Dedifferentiated amniotic fluid mesenchymal stem cell (primary cell): ENCODE results near the gene ZNF423.

Source experiments
- DNase-seq: peaks from one replicate; pipeline ENCODE4 v3.0.0-alpha.2; 2016; ENCODE audit errors: extremely low spot score

ZNF423 gene

GRCh38 chr16:49492896-49493626, 362.9 kb downstream of the ZNF423 start:
- no peak for DNase-seq

GRCh38 chr16:49491771-49492761, 363.8 kb downstream of the ZNF423 start:
- DNase-seq = no peak

GRCh38 chr16:49491106-49491670, 364.7 kb downstream of the ZNF423 start:
- no peak for DNase-seq

DNA sequence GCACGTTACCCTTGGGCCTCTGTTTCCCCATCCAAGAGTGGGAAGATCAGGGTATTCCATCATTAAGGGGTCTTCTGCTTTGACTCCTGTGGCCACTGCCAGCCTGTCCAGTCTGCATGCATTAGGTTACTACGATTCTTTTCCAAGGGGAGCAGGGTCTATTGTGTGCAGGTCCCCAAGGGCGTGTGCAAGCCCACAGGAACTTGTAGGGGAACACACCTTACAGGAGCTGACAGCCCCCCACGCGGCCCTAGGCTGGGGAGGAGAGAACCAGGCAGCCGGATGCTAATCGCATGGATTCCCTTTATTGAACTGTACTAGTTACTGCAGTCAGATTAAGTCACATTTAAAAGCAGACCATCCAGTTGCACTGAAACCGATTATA, 365.6 kb downstream of the ZNF423 start:
- no peak for DNase-seq

DNA sequence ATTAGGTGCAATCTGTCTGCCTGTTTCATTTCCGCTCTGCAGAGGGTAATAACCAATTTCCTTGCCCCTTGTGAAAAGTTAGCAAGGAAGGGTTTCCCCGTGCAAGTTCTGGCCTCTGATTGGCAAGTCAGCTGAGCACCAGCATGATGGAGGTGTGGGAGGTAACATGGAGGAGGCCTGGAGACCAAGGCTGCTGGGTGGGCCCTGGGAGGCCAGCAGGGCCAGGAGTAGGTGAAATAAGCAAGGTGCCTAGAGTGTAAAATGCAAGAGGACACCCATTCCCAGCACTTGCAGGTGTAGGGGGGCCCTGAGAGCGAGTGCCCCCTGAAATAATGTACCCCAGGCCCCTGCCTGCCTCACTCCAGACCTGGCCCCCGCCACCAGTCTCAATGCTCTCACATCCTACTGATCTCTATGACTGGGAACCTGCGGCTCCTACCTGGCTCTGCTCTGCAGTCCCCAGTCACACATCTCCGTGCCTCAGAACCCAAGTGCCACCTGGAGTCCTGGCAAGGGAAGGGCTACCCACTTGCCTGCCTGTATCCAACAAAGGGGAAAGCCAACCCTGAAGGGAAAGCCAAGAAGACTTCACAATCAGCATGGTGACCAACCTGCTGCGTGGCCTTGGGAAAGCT, 366.1 kb downstream of the ZNF423 start:
- no peak for DNase-seq

DNA sequence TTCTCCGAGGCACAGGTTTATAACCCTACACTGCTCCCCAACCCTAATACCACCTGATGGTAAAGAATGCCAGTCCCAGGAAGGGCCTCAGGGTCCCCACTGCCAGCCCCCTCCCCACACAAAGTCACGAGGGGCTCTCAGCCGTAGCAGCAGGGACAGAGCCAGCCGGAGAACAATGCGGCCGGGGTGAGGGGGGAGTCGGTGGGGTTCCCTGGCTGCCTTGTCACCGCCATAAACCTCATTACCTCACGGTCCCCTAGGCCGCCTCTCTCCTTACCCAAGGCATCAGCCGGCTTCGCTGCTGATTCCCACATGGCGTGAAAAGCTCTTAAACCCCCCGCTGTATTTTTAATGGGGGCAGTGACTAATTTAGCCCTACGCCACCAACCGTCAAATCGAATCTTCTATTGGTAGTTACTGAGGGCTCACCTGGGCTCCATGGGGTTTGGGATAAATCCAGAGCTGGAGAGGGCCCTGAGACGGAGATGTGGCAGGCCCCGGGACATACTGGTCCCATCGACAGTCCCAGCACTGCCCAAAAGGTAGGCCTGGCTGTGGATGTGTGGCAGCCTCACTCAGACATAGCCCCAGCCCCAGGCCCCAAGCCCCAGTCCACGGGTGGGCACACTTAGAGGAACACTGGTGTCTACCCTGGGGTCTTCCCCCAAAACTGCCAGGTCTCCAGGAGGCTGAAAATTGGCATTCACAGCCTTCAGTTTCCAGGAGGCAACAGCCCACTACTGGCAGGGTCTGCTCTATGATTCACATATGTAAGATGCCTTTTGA, 367.0 kb downstream of the ZNF423 start:
- DNase-seq = no peak

- DNase-seq = no peak
Observed at GRCh38 chr16:49488336-49488735, 367.6 kb downstream of the ZNF423 start.

DNA sequence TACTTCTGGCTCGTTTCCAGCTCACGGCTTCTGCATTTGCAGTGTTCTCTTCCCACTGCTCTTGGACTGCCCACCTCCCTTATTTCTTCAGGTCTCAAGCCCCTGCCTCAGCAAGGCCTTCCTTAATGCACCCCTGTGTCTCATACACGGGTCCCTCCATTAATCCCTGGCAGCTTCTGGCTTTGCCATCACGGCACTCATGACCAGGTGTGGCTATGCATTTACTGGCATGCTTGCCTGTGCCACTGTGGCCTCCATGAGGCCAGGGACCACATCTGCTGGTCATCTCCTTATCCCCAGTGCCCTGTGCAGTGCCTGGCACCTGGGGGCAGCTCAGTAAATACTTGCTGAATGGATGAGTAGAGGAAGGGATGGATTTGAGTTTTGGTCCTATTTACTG, 368.2 kb downstream of the ZNF423 start:
- no peak for DNase-seq

DNA sequence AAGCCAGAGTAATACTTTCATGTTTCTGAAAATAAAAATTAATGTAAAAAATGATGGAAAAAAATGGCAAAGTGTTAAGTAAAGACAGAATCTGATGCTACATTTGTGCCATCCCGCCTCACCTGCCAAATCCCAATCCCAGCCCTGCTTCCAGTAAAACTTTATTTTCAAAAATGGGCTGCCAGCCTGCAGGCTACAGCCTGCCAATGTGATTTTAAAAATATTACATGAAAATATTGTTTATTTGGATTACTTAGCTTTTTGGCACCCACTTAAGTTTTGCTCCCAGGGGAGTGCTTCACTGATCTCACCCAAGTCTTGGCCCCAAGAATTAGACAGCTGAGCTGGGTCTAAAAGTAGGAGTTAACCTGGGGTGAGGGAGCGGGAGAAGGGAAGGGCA, 369.5 kb downstream of the ZNF423 start:
- no peak for DNase-seq

DNA sequence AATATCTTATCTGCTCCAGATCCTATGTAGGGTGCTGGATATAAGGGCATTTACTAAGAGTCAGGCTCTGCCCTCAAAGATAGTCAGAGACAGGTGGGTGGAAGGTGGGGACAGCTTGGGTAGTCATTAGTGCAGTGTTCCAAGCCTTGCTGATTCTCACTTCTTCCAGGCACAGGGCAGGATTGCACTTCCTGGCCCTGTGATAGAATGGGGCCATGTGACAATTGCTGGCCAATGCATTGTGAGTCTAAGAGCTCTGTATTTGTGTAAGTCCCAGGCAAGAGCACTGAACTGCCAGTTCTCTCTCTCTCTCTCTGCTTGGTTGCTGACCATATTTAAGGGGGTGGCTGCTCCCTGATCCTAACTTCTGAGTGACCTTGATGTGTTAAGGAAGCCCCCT, 370.2 kb downstream of the ZNF423 start:
- DNase-seq = no peak

GRCh38 chr16:49484936-49485335, 371.0 kb downstream of the ZNF423 start:
- no peak for DNase-seq

- no peak for DNase-seq
Observed at GRCh38 chr16:49484451-49484849, 371.5 kb downstream of the ZNF423 start.

GRCh38 chr16:49483651-49484450, 372.1 kb downstream of the ZNF423 start:
- DNase-seq = no peak

- no peak for DNase-seq
Observed at GRCh38 chr16:49483251-49483650, 372.7 kb downstream of the ZNF423 start.

DNA sequence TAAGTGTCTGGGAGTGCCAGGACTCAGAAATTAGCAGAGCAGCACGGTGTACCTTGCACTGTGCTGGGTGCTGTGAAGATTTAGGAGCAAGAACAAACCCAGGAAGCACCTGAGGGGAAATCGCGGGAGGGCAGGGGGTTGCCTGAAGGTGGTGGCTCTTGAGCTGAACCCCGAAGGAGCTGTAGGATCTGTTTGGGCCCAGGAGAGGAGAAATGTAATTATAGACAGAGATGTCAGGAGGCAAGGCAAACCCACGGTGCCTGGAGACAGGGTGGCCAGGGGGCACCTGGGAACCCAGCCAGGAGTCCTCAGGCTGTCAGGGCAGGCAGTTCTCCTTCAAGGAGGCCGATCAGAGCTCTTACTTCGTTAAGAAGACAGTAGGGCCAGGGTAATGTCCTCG, 373.2 kb downstream of the ZNF423 start:
- no peak for DNase-seq

DNA sequence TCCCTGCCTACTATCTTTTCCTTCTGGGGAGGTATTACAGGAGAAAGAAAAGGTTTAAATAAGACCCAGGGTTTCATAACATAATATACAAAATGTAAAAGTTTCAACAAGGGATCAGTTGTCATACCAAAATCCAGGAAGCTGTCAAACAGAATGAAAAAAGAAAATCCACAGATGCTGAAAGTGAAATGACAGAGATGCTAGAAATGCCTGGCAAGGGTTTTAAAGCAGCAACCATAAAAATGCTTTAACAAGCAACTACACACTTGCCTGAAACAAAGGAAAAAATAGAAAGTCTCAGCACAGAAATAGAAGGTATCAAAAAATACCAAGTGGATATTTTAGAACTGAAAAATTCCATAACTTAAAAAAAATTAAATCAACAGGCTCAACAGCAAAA, 377.3 kb downstream of the ZNF423 start:
- DNase-seq = no peak

- DNase-seq = no peak
Observed at GRCh38 chr16:49478107-49478506, 377.8 kb downstream of the ZNF423 start.

GRCh38 chr16:49477250-49477895, 378.5 kb downstream of the ZNF423 start:
- DNase-seq = no peak

DNA sequence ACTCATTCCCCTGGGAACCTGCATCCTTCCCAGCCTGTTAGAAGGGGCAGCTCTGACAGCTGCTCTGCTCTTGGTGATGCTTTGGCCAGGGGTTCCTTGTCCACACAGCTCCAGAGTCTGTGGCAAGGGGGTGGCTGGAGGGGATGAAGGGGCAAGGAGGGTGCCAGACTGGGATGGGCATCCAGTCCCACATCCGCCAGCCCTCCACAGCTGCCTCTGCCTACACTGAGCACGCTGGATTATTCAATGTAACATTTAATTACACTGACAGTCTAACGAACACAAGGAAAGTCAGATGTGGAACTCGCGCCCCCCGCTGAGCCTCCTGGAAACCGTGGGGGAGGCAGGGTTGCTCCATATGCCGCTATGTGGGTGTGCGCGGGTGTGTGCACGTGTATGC, 381.2 kb downstream of the ZNF423 start:
- DNase-seq = no peak

- DNase-seq = no peak
Observed at GRCh38 chr16:49473773-49474172, 382.1 kb downstream of the ZNF423 start.
